ENCODE measurements around the gene SNED1.

SNED1 gene

DNA sequence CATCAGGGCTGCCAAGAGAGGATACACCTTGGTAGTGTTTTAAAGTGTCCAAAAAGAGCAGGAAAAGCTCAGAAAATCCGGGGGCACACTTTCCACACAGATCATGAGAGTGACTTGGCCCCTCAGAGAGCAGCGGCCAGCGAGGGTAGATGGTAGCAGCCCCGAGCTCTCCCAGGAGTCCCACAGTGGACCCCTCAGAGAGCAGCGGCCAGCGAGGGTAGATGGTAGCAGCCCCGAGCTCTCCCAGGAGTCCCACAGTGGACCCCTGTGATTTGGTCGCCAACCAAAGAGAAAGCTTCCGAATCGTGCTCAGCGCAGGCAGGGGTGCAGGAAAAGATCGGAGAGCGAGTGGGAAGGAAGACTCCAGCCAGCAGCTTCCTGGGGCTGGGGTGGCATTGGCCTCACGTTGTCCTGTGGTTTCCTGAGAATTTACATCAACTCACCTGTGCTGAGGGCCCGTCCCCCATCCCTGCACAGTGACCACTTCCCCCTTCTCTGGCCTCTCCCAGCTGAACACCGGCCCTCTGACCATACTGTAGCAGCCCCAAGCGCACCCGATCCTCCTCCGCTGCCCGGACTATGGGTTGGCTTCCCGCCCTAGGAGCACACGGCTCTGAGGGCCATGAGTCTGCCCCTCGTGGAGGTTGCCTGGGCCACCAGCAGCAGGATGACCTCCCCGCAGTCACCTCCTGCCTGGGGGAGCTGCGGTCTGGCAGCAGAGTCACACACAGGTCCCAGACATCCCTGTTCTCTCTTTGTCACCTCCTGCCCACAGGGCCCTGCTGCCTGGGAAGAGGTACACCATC, 69.9 kb downstream of the SNED1 start:
- DNase-seq (ENCODE audit: low read depth) = no peak

DNA sequence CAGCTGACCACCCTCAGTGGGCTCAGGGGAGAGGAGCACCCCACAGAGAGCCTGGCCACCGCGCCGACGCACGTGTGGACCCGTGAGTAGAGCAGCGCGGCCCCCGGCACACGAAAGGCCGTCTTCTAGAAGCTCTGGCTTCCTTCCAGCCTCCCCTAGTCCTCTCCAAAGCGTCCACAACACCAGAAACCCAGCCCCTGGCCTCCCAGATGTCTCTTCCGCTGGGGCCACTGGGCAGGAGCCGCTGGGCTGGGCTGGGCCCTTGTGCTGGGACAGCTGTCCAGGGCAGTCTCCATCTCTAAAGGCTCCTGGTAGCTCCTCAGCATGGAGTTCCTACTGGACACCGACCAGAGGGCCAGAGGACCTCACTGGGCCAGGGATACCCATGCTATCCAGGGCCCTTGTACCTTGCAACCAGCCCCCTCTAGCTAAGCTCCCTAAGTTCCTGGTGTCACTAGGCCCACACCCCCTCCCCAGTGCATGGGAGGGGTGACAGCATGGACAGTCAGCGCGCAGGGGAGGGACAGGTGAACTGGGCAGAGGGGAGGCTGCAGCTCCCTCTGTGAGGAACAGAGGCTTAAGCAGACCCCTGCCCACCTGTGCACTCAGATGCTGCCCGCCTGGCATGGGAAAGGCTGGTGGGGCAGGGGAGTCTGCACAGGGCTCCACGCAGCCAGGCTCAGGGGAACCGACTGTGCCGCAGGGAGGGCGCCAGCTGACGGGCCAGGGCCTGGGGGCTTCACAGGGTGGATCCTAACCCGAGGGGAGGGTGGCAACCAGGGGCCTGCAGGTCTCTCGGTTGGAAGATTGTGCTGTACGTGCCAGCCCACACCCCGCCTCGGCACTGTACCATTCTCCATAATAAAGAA, 70.8 kb downstream of the SNED1 start:
- DNase-seq (ENCODE audit: low read depth) = no peak

DNA sequence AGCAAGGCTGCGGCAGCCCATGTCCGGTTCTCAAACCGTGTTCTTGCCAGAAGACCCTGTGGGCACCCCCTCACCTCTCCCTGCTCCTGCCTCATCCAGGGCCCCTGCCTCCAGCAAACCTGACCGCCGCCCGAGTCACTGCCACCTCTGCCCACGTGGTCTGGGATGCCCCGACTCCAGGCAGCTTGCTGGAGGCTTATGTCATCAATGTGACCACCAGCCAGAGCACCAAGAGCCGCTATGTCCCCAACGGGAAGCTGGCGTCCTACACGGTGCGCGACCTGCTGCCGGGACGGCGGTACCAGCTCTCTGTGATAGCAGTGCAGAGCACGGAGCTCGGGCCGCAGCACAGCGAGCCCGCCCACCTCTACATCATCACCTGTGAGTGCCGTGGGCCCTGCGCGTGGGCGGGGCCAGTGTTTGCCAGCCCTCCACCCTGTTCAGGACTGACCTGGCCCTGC, 71.4 kb downstream of the SNED1 start:
- no peak for DNase-seq (ENCODE audit: low read depth)

- no peak for DNase-seq (ENCODE audit: low read depth)
These were observed 71.9 kb downstream of the SNED1 start for GRCh38 chr2:241070361-241070760.

- no peak for DNase-seq (ENCODE audit: low read depth)
These were observed 72.6 kb downstream of the SNED1 start for GRCh38 chr2:241070811-241071676.

GRCh38 chr2:241071677-241072111, 73.3 kb downstream of the SNED1 start:
- no peak for DNase-seq (ENCODE audit: low read depth)

DNA sequence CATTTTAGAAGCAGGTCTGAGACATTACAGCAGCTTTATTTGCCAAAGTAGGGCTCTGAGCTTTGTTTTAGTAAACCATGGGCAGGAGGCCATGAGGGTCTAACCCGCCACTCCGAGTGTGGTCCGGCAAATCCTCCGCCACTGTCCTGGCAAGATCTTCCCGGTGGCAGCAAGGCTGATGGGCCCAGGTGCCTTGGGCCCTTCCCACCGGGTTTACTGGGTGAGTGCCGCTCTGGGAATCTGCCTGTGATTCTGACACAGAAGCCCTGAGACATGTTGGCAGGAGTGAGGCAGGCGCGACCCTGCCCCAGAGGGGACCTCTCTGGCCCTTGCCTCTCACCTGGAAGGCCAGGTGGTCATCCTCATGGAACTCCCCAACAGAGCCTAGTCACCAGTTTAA, 73.7 kb downstream of the SNED1 start:
- no peak for DNase-seq (ENCODE audit: low read depth)

DNA sequence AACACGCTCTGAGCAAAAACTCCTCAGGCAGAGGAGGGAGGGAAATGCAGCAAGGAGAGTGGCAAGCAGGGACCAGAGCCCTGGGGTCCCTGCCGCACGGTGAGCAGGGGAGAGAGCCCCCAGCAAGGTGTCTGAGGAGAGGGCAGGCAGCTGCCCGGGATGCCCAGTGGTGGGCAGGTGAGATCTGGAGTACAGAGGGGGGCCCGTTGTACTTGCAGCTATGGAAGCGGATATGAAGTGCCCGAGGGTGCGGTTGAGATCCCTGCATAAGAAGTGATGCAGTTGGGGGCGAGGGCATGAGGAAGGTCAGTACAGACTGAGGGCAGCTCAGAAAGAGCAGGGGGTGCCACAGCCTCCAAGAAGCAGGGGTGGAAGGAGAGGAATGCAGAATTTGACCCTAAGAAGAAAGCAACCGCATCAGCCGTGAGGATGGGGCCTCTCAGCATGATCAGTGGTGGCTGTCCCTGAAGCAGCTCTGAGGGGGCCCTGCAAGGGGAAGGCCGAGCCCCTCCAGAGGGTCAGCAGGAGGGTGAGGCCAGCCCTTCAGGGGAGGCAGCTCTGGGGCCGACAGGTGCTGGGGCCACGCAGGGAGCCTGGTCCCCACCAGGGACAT, 74.2 kb downstream of the SNED1 start:
- no peak for DNase-seq (ENCODE audit: low read depth)

GRCh38 chr2:241073166-241074064, 75.0 kb downstream of the SNED1 start:
- DNase-seq (ENCODE audit: low read depth) = no peak

- no peak for DNase-seq (ENCODE audit: low read depth)
These were observed 75.8 kb downstream of the SNED1 start for GRCh38 chr2:241074065-241074818.

DNA sequence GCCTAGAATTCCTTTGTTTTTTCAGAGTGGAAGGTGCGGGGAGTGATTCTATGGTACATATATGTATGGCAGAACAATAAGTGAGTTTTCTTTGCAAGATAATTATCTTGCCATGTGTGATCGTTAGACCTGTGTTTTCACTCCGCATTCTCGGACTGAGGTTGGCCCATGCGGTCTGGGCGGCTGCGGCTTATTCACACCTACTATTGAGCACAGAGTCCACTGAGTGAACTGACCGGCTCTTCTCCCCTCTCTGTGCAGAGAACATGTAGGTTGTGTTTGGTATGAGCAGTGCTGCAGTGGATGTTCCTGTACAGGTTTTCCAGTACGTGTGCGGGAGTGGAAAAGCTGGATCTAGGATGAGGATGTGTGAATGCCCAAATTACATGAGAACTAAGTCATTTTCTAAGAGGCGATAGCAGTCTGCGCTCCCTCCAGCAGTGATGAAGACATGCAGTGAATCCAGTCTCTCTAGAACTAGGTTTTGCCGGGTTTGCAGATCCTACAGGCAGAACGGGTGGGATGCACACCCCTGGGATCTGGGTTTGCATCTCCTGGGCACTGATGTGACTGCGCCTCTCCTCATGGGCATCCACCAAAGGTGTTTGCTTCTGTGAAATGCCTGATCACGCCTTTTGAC, 76.6 kb downstream of the SNED1 start:
- DNase-seq (ENCODE audit: low read depth) = no peak

DNA sequence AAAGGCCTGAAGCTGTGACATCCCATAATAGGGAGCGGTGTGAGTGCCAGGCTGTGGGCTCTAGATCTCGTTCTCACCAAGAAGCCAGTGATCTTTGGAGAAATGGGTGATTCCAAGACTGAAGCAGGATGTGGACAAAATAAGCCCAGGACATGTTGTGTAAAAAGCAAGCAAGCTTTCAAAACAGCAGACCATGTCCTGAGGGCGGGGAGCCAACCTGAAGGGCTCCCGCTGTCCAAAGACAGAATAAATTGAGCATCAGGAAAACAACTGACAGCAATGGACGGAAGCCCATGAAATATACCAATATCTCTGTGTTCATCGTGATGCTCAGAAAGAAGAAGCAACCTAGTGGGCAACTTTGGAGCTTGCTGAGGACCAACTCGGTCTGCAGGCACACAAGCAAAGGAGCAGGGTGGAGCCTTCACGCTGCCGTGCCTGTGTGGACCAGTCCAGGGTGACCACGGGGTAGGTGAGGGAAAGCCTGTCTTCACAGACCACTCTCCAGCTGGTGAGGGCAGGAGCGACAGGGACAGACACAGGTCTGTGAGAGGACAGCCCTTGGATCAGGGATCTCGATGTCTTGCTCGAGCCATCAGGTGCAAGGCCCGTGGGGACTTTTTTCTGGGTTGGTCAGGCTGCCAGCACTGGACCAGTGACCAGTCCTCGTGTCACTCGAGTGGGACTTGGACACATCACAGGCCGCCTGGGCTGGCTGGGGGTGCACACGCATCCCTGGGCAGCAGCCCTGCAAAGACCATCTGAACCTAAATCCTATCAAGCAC, 82.2 kb downstream of the SNED1 start:
- no peak for DNase-seq (ENCODE audit: low read depth)

DNA sequence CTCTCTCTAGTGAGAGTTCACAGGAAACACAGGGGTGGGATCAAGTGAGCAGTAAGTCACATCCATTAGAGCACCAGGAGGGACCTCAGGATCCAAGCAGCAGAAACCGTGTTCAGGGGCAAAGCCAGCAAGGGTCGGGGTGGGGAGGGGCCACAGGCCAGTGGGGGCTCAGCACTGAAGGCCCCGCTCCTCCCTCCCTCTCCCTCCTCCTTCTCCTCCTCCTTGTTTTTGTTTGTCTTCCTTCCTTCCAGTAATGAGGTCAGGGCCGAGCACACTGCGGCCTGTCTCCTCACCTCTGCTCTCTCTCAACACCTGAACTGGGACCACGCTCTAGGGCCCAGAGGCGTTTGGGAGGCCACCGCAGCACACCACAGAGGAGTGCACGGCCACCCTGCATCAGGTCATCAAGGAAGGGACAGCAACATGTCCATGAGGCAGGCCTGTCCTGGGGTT, 82.8 kb downstream of the SNED1 start:
- DNase-seq (ENCODE audit: low read depth) = no peak

DNA sequence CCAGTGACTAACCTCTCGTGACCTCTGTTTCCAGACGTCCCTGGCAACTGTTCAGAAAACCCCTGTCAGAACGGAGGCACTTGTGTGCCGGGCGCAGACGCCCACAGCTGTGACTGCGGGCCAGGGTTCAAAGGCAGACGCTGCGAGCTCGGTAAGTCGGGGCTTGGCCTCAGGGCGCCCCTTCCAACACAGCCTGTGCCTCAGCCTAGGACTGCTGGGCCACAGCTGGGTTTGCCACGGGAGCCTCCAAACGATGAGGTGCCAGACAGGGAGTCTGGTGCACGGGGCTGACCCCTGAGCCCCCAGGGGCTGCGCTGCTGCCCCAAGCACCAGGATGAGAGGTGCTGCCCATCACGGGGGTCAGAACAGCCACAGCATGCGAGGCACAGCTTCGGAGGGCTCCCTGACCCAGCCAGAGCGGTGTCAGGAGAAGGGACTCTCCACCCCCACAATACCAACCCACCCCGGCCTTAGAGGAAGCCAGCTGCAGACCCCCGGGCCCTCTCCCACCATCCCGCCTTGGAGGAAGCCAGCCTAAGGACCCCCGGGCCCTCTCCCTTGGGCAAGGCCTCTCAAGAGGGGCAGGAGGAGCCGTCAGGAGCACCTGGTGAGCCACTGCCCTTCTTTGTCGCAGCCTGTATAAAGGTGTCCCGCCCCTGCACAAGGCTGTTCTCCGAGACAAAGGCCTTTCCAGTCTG, 83.4 kb downstream of the SNED1 start:
- DNase-seq (ENCODE audit: low read depth) = no peak

DNA sequence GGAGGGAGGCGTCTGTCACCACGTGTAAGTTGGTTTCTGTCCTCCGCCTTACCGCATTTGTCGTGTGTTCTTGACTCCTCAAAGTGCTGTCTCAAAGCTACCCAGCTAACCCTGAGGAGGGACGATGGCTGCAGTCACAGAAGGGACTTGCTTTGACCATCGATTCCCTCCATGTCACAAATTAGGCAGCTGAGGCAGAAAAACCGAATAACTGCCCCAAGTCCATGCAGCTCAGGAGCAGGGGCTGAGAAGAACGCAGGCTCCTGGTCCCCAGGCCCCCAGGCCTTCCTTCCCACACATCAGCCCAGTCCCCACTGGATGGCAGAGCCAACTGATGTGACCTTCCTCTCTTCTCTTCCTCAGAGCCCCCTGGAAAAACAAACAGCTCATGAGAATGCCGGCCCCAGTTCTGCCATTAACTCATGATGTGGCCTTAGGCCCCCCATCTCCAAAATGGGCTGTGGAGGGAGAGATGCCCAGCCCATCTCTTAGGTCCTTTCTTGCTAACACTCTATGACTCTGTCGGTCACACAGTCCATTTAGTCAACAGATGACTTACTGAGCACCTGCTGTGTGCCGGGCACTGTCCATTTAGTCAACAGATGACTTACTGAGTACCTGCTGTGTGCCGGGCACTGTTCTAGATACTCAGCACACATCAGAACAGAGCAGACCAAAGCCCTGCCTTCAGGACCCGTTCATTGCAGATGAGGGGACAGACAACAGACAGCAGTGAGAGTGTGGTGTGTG, 84.1 kb downstream of the SNED1 start:
- DNase-seq (ENCODE audit: low read depth) = no peak

DNA sequence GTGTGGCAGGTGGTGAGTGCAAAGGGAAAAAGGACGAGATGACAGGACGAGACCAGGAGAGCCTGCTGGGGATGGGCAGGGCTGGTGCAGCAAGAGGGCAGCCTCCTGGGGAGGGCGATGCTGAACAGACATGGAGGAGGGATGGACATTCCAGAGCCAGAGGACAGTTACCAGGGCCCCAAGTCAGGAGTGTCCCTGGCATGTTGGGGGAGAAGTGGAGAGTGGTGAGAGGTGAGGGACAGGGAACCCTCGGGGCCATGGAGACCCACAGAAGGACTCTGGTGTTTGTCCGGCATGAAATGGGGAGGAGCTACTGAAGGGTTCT, 84.6 kb downstream of the SNED1 start:
- no peak for DNase-seq (ENCODE audit: low read depth)

GRCh38 chr2:241084856-241085444, 86.5 kb downstream of the SNED1 start:
- no peak for DNase-seq (ENCODE audit: low read depth)
